Stimulated activated effector memory CD8-positive, alpha-beta T cell treated with anti-CD3 and anti-CD28 coated beads, Interleukin-12 subunit alpha, Interleukin-12 subunit beta, amount 100 ng/mL, for 72 hours (primary cell): Measurements from ENCODE around the gene TBX21.

Source experiments
- ATAC-seq: fragments of 150-1000 bp; cut with Tn5 transposase; 2 replicates; pipeline ENCODE4 v1.10.0; 2021
- DNase-seq, 2 donors: peaks; one replicate each; pipeline ENCODE4 v3.0.0; 2021 to 2022; ENCODE audit warnings: low spot score in 2 of 2
- H3K27ac Mint-ChIP-seq: one replicate; pipeline ENCODE4 v1.8.0; 2022; ENCODE audit warnings: mild to moderate bottlenecking, mixed read lengths
- H3K36me3 Mint-ChIP-seq: one replicate; pipeline ENCODE4 v1.8.0; 2022; ENCODE audit warnings: mild to moderate bottlenecking, mixed read lengths
- H3K4me1 Mint-ChIP-seq: one replicate; pipeline ENCODE4 v1.8.0; 2022; ENCODE audit warnings: mixed read lengths
- H3K4me3 Mint-ChIP-seq: one replicate; pipeline ENCODE4 v1.8.0; 2022; ENCODE audit warnings: mild to moderate bottlenecking, mixed read lengths
- H3K9me3 Mint-ChIP-seq: one replicate; pipeline ENCODE4 v1.8.0; 2022; ENCODE audit warnings: mixed read lengths

Gene TBX21

DNA sequence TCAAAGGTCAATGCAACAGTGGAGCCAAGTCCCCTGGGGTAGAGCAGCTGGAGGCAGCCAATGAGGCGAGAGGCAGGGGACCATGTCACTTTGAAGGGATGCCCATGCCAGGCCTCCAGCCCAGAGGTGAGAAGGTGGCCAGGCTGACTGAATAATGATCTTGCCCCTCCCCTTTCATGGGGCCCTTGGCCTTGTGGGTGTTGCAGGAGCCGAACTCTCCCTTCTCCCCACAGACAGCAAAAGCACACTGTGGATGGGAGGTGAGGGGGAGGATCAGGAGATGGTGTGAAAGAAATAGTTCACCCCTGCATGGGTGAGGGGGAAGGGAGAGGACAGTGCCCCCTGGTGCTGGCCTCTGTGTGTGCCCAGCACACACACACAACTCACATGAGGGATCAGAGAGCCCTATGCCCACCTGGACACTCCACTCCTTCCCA is 15.8 kb upstream of the TBX21 start:
- peak in 1 of 2 donors; percentile 64 for DNase-seq

DNA sequence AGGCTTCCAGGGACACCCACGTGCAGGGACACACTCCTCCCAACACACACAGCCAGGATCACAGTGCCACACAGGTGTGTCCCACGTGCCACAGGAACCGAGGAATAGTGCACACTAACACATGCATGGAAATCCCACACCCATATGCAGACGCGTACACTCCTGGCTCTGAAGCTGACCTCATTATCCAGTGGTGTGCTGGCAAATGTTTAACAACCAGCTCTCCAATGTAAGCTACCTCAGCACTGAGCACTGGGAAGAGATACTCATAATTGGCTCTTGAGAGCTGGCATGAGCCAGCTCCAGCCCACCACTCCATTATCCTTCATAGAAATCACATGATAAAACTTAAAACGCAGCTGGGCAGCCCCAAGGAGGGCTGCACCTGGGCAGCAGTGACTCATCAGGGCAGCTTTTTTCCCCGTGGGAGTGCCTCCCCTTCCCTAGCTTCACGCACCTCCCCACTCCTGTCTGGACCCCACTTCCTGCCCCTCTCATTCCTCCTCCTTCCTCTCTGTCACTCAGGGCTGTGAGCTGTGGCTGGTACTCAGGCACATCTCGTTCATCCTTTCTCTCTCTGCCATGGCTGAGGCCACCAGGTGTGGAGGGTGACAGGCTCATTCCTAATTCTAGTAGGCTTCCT is 14.9 kb upstream of the TBX21 start:
- H3K9me3 Mint-ChIP-seq: no peaks in the 10 kb centered on the region
- H3K4me3 Mint-ChIP-seq: peak overlapping the region; percentile 77
- H3K36me3 Mint-ChIP-seq: peaks cover 35% of the 10 kb centered on the region
- peaks cover 100% of the 10 kb centered on the region for H3K4me1 Mint-ChIP-seq
- DNase-seq: no peak
- H3K27ac Mint-ChIP-seq: peak overlapping the region; percentile 97
- ATAC-seq: no peak

More for the DNA sequence above, 15.8 kb upstream of the TBX21 start:
- H3K4me3 Mint-ChIP-seq: peak overlapping the region; percentile 77
- peak; percentile 1 for ATAC-seq
- H3K4me1 Mint-ChIP-seq: peaks cover 98% of the 10 kb centered on the region
- H3K36me3 Mint-ChIP-seq: peaks cover 35% of the 10 kb centered on the region
- no peaks in the 10 kb centered on the region for H3K9me3 Mint-ChIP-seq
- H3K27ac Mint-ChIP-seq: peak overlapping the region; percentile 97

- Mint-ChIP-seq H3K36me3 (peaks cover 34% of the 10 kb centered on the region), H3K4me1 (peaks cover 100% of the 10 kb centered on the region), H3K9me3 (no peaks in the 10 kb centered on the region), H3K4me3 (peak overlapping the region; percentile 77), H3K27ac (peak overlapping the region; percentile 97)
- peak; percentile 1 for ATAC-seq
- no peak for DNase-seq
These were observed 14.2 kb upstream of the TBX21 start for GRCh38 chr17:47718634-47719405.

DNA sequence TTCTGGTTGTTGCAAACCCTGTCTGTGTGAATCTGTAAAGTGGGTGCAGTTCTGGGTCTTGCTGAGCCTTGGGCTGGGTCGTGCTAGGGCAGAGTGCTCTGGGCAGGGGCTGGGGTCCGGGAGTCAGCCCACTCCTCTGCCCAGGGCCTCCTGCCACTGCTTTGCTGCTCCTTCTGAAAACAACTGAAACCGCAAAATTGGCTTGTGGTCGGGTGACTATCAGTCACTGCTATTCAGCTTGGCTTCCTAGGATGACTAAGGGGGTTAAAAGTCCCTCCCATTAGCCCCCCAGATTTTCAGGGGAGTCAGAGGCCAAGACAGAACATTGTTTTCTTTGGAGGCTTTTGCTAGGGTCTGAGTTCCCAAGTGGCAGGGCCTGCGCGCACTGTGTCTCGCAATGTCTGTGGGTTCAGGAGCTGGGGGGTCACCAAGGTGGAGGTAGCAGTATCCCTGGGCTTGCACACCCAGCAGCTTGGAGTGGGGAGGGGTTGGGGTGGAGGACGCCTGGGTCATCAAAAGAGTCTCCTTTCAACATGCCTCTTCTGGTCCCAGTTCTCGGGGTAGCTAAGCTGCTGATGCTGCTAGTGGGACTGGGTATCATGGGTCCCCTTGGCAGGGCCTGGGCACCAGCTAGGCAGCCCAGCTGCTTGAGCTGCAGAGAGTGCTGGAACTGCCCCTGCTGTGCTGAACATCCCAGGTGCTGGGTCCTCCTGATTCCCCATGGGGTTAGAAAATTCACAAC is 13.5 kb upstream of the TBX21 start:
- Mint-ChIP-seq H3K9me3 (no peaks in the 10 kb centered on the region), H3K27ac (peak overlapping the region; percentile 97), H3K4me1 (peaks cover 96% of the 10 kb centered on the region), H3K36me3 (peaks cover 28% of the 10 kb centered on the region), H3K4me3 (peak overlapping the region; percentile 77)
- peak; percentile 74 to 94 for DNase-seq
- ATAC-seq: peak; percentile 66

DNA sequence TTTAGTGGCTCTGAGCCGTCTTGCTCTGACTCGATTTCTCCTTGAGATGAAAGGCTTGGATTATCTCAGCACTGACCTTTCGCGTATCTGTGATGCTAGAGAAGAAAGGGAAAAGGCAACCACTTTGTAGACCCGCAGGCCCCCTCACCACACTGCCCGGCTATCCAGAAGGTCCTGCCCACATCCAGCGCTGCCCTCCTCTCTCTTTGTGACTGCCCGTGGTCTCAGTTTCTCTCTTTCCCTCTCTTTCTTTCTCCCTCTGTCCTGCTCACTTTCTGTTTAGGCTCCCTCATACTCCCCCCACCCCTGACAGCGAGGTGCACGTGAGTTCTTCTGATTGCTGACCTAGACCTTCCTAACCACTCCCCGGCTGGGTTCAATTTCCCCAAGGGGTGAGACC is 12.8 kb upstream of the TBX21 start:
- peaks cover 96% of the 10 kb centered on the region for H3K4me1 Mint-ChIP-seq
- ATAC-seq (no peak), DNase-seq (no peak)
- H3K36me3 Mint-ChIP-seq: peaks cover 28% of the 10 kb centered on the region
- H3K9me3 Mint-ChIP-seq: no peaks in the 10 kb centered on the region
- H3K4me3 Mint-ChIP-seq: peak overlapping the region; percentile 77
- peak overlapping the region; percentile 97 for H3K27ac Mint-ChIP-seq

DNA sequence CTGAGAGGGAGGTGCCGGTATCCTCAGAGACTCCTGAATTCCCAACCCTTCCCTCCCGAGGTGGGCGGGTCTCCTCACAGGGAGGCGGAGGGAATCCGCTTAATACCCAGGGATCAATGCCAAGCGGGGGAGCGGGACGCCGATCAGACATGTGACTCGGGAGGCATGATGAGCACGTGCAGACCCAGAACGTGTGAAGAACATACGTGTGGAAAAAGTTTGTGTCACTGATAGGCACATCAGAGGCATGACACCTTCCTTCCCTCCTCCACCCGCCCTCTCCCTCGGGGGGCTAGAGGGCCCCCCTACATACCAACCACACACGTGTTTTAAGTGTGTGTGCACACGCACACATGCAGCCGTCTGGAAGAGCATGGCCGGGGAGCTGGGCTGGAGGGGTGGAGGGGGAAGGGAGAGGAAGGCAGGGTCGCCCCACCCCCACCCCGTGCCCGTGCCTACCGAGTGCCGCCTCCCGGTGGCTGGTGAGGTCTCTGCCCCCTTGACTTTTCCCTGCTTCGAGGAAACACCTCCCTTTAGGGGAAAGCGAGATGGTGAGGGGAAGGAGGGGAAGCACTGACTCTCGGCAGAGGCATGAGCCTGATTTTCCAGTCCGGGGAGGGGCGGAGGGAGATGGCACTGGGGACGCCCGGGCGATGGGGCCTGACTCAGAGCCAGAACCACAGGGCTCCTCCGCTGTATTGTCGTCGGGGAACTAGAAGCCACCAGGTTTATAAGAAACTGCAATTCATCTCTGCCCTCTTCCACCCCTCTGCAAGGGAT is 12.1 kb upstream of the TBX21 start:
- Mint-ChIP-seq H3K4me3 (peak overlapping the region; percentile 77), H3K4me1 (peaks cover 96% of the 10 kb centered on the region), H3K9me3 (no peaks in the 10 kb centered on the region), H3K36me3 (peaks cover 28% of the 10 kb centered on the region), H3K27ac (peak overlapping the region; percentile 97)
- ATAC-seq: peak; percentile 87
- peak; percentile 81 to 98 for DNase-seq

- Mint-ChIP-seq H3K4me3 (peak overlapping the region; percentile 77), H3K9me3 (no peaks in the 10 kb centered on the region), H3K36me3 (peaks cover 28% of the 10 kb centered on the region), H3K4me1 (peaks cover 96% of the 10 kb centered on the region), H3K27ac (peak overlapping the region; percentile 97)
- ATAC-seq (no peak), DNase-seq (no peak)
These were observed 11.3 kb upstream of the TBX21 start for GRCh38 chr17:47721725-47722124.

- peaks cover 14% of the 10 kb centered on the region for H3K36me3 Mint-ChIP-seq
- ATAC-seq (no peak), DNase-seq (no peak)
- H3K27ac Mint-ChIP-seq: peak overlapping the region; percentile 84
- H3K4me3 Mint-ChIP-seq: peak overlapping the region; percentile 43
- peaks cover 96% of the 10 kb centered on the region for H3K4me1 Mint-ChIP-seq
- H3K9me3 Mint-ChIP-seq: no peaks in the 10 kb centered on the region
These were observed 8.3 kb upstream of the TBX21 start for GRCh38 chr17:47724705-47725104.

- Mint-ChIP-seq H3K4me3 (peak overlapping the region; percentile 43), H3K27ac (peak overlapping the region; percentile 84), H3K9me3 (no peaks in the 10 kb centered on the region), H3K4me1 (peaks cover 95% of the 10 kb centered on the region), H3K36me3 (peaks cover 12% of the 10 kb centered on the region)
- no peak for ATAC-seq
- no peak for DNase-seq
These were observed 7.5 kb upstream of the TBX21 start for GRCh38 chr17:47725446-47726111.

DNA sequence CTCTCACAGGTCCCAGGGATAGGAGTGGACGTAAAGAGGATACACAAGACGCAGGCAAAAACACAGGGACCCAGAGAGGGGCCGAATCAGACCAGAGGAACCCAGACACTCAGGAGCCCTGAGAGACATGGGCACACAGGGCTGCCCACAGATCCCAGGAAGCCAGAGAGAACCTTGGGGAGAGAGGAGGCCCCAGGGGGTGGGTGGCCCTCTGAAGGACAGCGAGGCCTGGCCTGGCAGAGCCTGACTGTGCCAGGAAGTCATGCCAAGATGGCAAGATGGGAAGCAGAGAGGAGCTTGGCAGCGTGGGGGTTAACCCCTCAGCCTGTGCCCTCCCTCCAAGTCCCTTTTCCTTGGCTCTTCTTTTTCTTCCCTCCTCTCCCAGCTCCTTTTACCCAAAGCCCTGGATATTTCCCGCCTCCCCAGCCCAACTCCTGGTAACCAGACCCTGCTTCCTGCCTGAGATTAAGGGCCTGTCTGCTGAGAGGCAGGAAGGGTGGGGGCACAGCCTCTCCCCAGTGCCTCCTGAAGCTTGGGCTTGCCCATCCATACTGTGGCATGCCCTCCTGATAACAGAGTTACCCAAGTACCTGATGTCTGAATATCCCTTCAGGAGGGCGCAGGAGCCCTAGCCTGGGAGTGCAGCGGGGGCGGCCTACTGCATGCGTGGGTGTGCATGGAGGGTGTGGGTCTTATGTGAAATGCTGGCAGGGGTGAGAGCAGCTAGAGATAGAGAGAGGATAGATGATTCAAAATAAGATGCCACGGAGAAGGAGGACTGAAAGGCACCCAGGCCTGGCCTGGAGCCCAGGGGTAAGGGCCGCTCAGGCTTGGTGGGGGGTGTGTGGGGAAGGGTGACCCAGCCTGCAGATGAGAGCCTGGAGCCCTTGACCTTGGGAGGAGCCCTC is 6.0 kb upstream of the TBX21 start:
- no peak for ATAC-seq
- DNase-seq: no peak
- Mint-ChIP-seq H3K4me3 (peak overlapping the region; percentile 43), H3K9me3 (no peaks in the 10 kb centered on the region), H3K36me3 (no peaks in the 10 kb centered on the region), H3K4me1 (peaks cover 95% of the 10 kb centered on the region), H3K27ac (peak overlapping the region; percentile 84)

- peaks cover 95% of the 10 kb centered on the region for H3K4me1 Mint-ChIP-seq
- peaks cover under 1% of the 10 kb centered on the region for H3K36me3 Mint-ChIP-seq
These were observed 5.4 kb upstream of the TBX21 start for GRCh38 chr17:47727704-47728036.

DNA sequence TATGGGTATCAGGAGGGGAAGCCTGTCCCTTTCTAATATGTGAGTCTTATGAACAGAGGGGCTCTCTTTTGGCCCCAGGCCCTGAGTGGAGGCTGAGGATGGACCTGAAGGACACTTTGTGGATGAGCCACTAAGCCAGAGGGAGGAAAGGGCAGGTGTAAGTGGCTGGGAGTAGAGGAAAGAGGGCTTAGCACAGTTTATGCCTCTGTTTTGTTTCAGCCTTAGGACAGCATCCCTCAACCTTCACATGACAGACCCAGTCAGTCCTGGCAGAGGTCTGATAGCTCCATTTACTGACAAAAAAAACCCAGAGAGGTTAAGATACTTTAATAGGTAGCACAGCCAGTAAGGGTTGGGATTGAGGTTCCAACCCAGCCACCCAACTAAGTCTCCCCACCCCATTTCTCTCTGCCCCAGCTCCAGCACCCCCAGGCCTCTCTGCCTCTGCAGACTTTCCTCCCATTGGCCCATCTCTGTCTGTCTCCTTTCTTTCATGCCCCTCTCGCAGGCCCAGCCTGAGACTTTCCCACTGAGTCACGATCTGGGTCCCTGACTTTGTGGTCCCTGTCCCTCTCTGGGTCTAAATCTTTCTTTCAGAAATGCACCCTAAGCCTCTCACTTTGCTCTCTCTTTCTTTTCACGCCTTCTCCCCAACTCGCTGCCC is 4.7 kb upstream of the TBX21 start:
- Mint-ChIP-seq H3K27ac (peak overlapping the region; percentile 84), H3K36me3 (peaks cover 6% of the 10 kb centered on the region), H3K4me3 (peak overlapping the region; percentile 99), H3K4me1 (peaks cover 91% of the 10 kb centered on the region), H3K9me3 (no peaks in the 10 kb centered on the region)
- DNase-seq (no peak), ATAC-seq (no peak)

More at GRCh38 chr17:47727704-47728036, 5.4 kb upstream of the TBX21 start:
- DNase-seq: no peak
- H3K27ac Mint-ChIP-seq: peak overlapping the region; percentile 84
- no peak for ATAC-seq
- H3K9me3 Mint-ChIP-seq: no peaks in the 10 kb centered on the region
- H3K4me3 Mint-ChIP-seq: peak overlapping the region; percentile 43

GRCh38 chr17:47729476-47729875 is 3.6 kb upstream of the TBX21 start:
- Mint-ChIP-seq H3K36me3 (peaks cover 15% of the 10 kb centered on the region), H3K9me3 (no peaks in the 10 kb centered on the region), H3K27ac (peak overlapping the region; percentile 84), H3K4me3 (peak overlapping the region; percentile 99), H3K4me1 (peaks cover 84% of the 10 kb centered on the region)
- DNase-seq (no peak), ATAC-seq (no peak)
